Measurements from ENCODE around the gene IL1F10. TPM values are rescaled to one million over a fixed set of nuclear protein-coding genes. Genes with fewer than 3 reads are reported as not detected.

IL1F10 gene
- total and polyA plus RNA-seq, 2 donors: 1.1 TPM; not detected in 1

GRCh38 chr2:113036763-113037162 is 31.0 kb upstream of the IL1F10 start:
- no peak for DNase-seq (ENCODE audit: low read depth in 6 of 9, low spot score in 9 of 9)
- no peaks in the 10 kb centered on the region for H3K9me3 ChIP-seq (ENCODE audit: control insufficient read depth in 2 of 2, insufficient read depth in 1 of 2, low read length in 1 of 2)
- no peaks in the 10 kb centered on the region for H3K36me3 ChIP-seq (ENCODE audit: control insufficient read depth in 2 of 2, insufficient read depth in 2 of 2, low read length in 1 of 2)
- no peak overlapping the region for H3K4me3 ChIP-seq (ENCODE audit: low read length in 2 of 2)
- peaks cover 0 to 6% of the 10 kb centered on the region in 2 donors for H3K27me3 ChIP-seq (ENCODE audit: control insufficient read depth in 2 of 2, insufficient read depth in 1 of 2, low read length in 1 of 2)
- WGBS: 98% methylated on average over 9 of the region's 9 CpGs
- no peak overlapping the region for H3K27ac ChIP-seq (ENCODE audit: low read depth in 1 of 2, low read length in 1 of 2)
- H3K4me1 ChIP-seq (ENCODE audit: control insufficient read depth in 2 of 2, insufficient read depth in 2 of 2, low read length in 2 of 2): no peaks in the 10 kb centered on the region

GRCh38 chr2:113038291-113038690 is 29.5 kb upstream of the IL1F10 start:
- 97% methylated on average over 3 of the region's 3 CpGs for WGBS
- DNase-seq (ENCODE audit: low read depth in 6 of 9, low spot score in 9 of 9): no peak
- H3K27ac ChIP-seq (ENCODE audit: low read depth in 1 of 2, low read length in 1 of 2): no peak overlapping the region

GRCh38 chr2:113039158-113039557 is 28.6 kb upstream of the IL1F10 start:
- Histone ChIP-seq H3K4me3 (ENCODE audit: low read length in 2 of 2) (no peak overlapping the region), H3K27ac (ENCODE audit: low read depth in 1 of 2, low read length in 1 of 2) (no peak overlapping the region), H3K36me3 (ENCODE audit: control insufficient read depth in 2 of 2, insufficient read depth in 2 of 2, low read length in 1 of 2) (no peaks in the 10 kb centered on the region), H3K27me3 (ENCODE audit: control insufficient read depth in 2 of 2, insufficient read depth in 1 of 2, low read length in 1 of 2) (peaks cover 0 to 6% of the 10 kb centered on the region in 2 donors), H3K9me3 (ENCODE audit: control insufficient read depth in 2 of 2, insufficient read depth in 1 of 2, low read length in 1 of 2) (no peaks in the 10 kb centered on the region), H3K4me1 (ENCODE audit: control insufficient read depth in 2 of 2, insufficient read depth in 2 of 2, low read length in 2 of 2) (no peaks in the 10 kb centered on the region)
- DNase-seq (ENCODE audit: low read depth in 6 of 9, low spot score in 9 of 9): no peak
- 95% methylated on average over 2 of the region's 2 CpGs for WGBS

More at GRCh38 chr2:113038291-113038690, 29.5 kb upstream of the IL1F10 start:
- no peaks in the 10 kb centered on the region for H3K4me1 ChIP-seq (ENCODE audit: control insufficient read depth in 2 of 2, insufficient read depth in 2 of 2, low read length in 2 of 2)
- H3K27me3 ChIP-seq (ENCODE audit: control insufficient read depth in 2 of 2, insufficient read depth in 1 of 2, low read length in 1 of 2): peaks cover 0 to 6% of the 10 kb centered on the region in 2 donors
- no peaks in the 10 kb centered on the region for H3K36me3 ChIP-seq (ENCODE audit: control insufficient read depth in 2 of 2, insufficient read depth in 2 of 2, low read length in 1 of 2)
- H3K9me3 ChIP-seq (ENCODE audit: control insufficient read depth in 2 of 2, insufficient read depth in 1 of 2, low read length in 1 of 2): no peaks in the 10 kb centered on the region
- no peak overlapping the region for H3K4me3 ChIP-seq (ENCODE audit: low read length in 2 of 2)

- WGBS: 74% methylated on average over 5 of the region's 5 CpGs
- no peaks in the 10 kb centered on the region for H3K4me1 ChIP-seq (ENCODE audit: control insufficient read depth in 2 of 2, insufficient read depth in 2 of 2, low read length in 2 of 2)
- H3K9me3 ChIP-seq (ENCODE audit: control insufficient read depth in 2 of 2, insufficient read depth in 1 of 2, low read length in 1 of 2): no peaks in the 10 kb centered on the region
- H3K4me3 ChIP-seq (ENCODE audit: low read length in 2 of 2): no peak overlapping the region
- DNase-seq (ENCODE audit: low read depth in 6 of 9, low spot score in 9 of 9): no peak
- peaks cover 0 to 3% of the 10 kb centered on the region in 2 donors for H3K27me3 ChIP-seq (ENCODE audit: control insufficient read depth in 2 of 2, insufficient read depth in 1 of 2, low read length in 1 of 2)
- H3K27ac ChIP-seq (ENCODE audit: low read depth in 1 of 2, low read length in 1 of 2): no peak overlapping the region
- H3K36me3 ChIP-seq (ENCODE audit: control insufficient read depth in 2 of 2, insufficient read depth in 2 of 2, low read length in 1 of 2): no peaks in the 10 kb centered on the region
Observed at GRCh38 chr2:113039719-113040118, 28.1 kb upstream of the IL1F10 start.

- H3K4me1 ChIP-seq (ENCODE audit: control insufficient read depth in 2 of 2, insufficient read depth in 2 of 2, low read length in 2 of 2): no peaks in the 10 kb centered on the region
Observed at GRCh38 chr2:113041871-113042270, 25.9 kb upstream of the IL1F10 start.

GRCh38 chr2:113046465-113046864 is 21.3 kb upstream of the IL1F10 start:
- no peak overlapping the region for H3K4me3 ChIP-seq (ENCODE audit: low read length in 2 of 2)
- no peaks in the 10 kb centered on the region for H3K36me3 ChIP-seq (ENCODE audit: control insufficient read depth in 2 of 2, insufficient read depth in 2 of 2, low read length in 1 of 2)
- 98% methylated on average over 5 of the region's 5 CpGs for WGBS
- peaks cover 0 to 7% of the 10 kb centered on the region in 2 donors for H3K9me3 ChIP-seq (ENCODE audit: control insufficient read depth in 2 of 2, insufficient read depth in 1 of 2, low read length in 1 of 2)
- H3K4me1 ChIP-seq (ENCODE audit: control insufficient read depth in 2 of 2, insufficient read depth in 2 of 2, low read length in 2 of 2): no peaks in the 10 kb centered on the region
- no peaks in the 10 kb centered on the region for H3K27me3 ChIP-seq (ENCODE audit: control insufficient read depth in 2 of 2, insufficient read depth in 1 of 2, low read length in 1 of 2)
- no peak for DNase-seq (ENCODE audit: low read depth in 6 of 9, low spot score in 9 of 9)
- no peak overlapping the region for H3K27ac ChIP-seq (ENCODE audit: low read depth in 1 of 2, low read length in 1 of 2)

More at GRCh38 chr2:113041871-113042270, 25.9 kb upstream of the IL1F10 start:
- Histone ChIP-seq H3K9me3 (ENCODE audit: control insufficient read depth in 2 of 2, insufficient read depth in 1 of 2, low read length in 1 of 2) (no peaks in the 10 kb centered on the region), H3K36me3 (ENCODE audit: control insufficient read depth in 2 of 2, insufficient read depth in 2 of 2, low read length in 1 of 2) (no peaks in the 10 kb centered on the region), H3K27me3 (ENCODE audit: control insufficient read depth in 2 of 2, insufficient read depth in 1 of 2, low read length in 1 of 2) (no peaks in the 10 kb centered on the region), H3K27ac (ENCODE audit: low read depth in 1 of 2, low read length in 1 of 2) (no peak overlapping the region), H3K4me3 (ENCODE audit: low read length in 2 of 2) (no peak overlapping the region)
- WGBS: 81% methylated on average over 5 of the region's 5 CpGs
- DNase-seq (ENCODE audit: low read depth in 6 of 9, low spot score in 9 of 9): no peak

GRCh38 chr2:113050921-113051895 is 16.6 kb upstream of the IL1F10 start:
- no peak for DNase-seq (ENCODE audit: low read depth in 6 of 9, low spot score in 9 of 9)
- 96% methylated on average over 38 of the region's 38 CpGs for WGBS
- H3K4me3 ChIP-seq (ENCODE audit: low read length in 2 of 2): no peak overlapping the region
- H3K4me1 ChIP-seq (ENCODE audit: control insufficient read depth in 2 of 2, insufficient read depth in 2 of 2, low read length in 2 of 2): no peaks in the 10 kb centered on the region
- H3K36me3 ChIP-seq (ENCODE audit: control insufficient read depth in 2 of 2, insufficient read depth in 2 of 2, low read length in 1 of 2): no peaks in the 10 kb centered on the region
- H3K9me3 ChIP-seq (ENCODE audit: control insufficient read depth in 2 of 2, insufficient read depth in 1 of 2, low read length in 1 of 2): peaks cover 0 to 18% of the 10 kb centered on the region in 2 donors
- no peaks in the 10 kb centered on the region for H3K27me3 ChIP-seq (ENCODE audit: control insufficient read depth in 2 of 2, insufficient read depth in 1 of 2, low read length in 1 of 2)
- no peak overlapping the region for H3K27ac ChIP-seq (ENCODE audit: low read depth in 1 of 2, low read length in 1 of 2)

- H3K27ac ChIP-seq (ENCODE audit: low read depth in 1 of 2, low read length in 1 of 2): no peak within 1 kb of the TSS
- 91% methylated on average over 6 of the region's 6 CpGs for WGBS
- peaks cover 0 to 18% of the 10 kb centered on the region in 2 donors for H3K9me3 ChIP-seq (ENCODE audit: control insufficient read depth in 2 of 2, insufficient read depth in 1 of 2, low read length in 1 of 2)
- H3K36me3 ChIP-seq (ENCODE audit: control insufficient read depth in 2 of 2, insufficient read depth in 2 of 2, low read length in 1 of 2): no peaks in the 10 kb centered on the region
- no peaks in the 10 kb centered on the region for H3K4me1 ChIP-seq (ENCODE audit: control insufficient read depth in 2 of 2, insufficient read depth in 2 of 2, low read length in 2 of 2)
- DNase-seq (ENCODE audit: low read depth in 6 of 9, low spot score in 9 of 9): no peak
- H3K4me3 ChIP-seq (ENCODE audit: low read length in 2 of 2): no peak within 1 kb of the TSS
- H3K27me3 ChIP-seq (ENCODE audit: control insufficient read depth in 2 of 2, insufficient read depth in 1 of 2, low read length in 1 of 2): no peaks in the 10 kb centered on the region
Observed at GRCh38 chr2:113052396-113052917, 15.3 kb upstream of the IL1F10 start, which contains the start of gene IL36B. Gene IL36B (minus strand): TSS chr2:113052867.

GRCh38 chr2:113053666-113054065 is 14.1 kb upstream of the IL1F10 start:
- H3K36me3 ChIP-seq (ENCODE audit: control insufficient read depth in 2 of 2, insufficient read depth in 2 of 2, low read length in 1 of 2): no peaks in the 10 kb centered on the region
- H3K4me1 ChIP-seq (ENCODE audit: control insufficient read depth in 2 of 2, insufficient read depth in 2 of 2, low read length in 2 of 2): no peaks in the 10 kb centered on the region
- H3K27ac ChIP-seq (ENCODE audit: low read depth in 1 of 2, low read length in 1 of 2): no peak overlapping the region
- H3K4me3 ChIP-seq (ENCODE audit: low read length in 2 of 2): no peak overlapping the region
- H3K27me3 ChIP-seq (ENCODE audit: control insufficient read depth in 2 of 2, insufficient read depth in 1 of 2, low read length in 1 of 2): no peaks in the 10 kb centered on the region
- 91% methylated on average over 3 of the region's 3 CpGs for WGBS
- peaks cover 0 to 18% of the 10 kb centered on the region in 2 donors for H3K9me3 ChIP-seq (ENCODE audit: control insufficient read depth in 2 of 2, insufficient read depth in 1 of 2, low read length in 1 of 2)
- no peak for DNase-seq (ENCODE audit: low read depth in 6 of 9, low spot score in 9 of 9)

Data from thymus (tissue), 11 donors.